Fibroblast of the conjunctiva (primary cell): ENCODE data around the gene KIR2DL3.
"Not testable (repeated sequence)": the region's sequence is repeated elsewhere in the genome, so short reads cannot be mapped to it uniquely, and the experiment has no call there.

Experiments
- DNase-seq: peaks from one replicate; pipeline ENCODE4 v3.0.0-alpha.2; 2010; ENCODE audit warnings: low read depth

KIR2DL3 gene

DNA sequence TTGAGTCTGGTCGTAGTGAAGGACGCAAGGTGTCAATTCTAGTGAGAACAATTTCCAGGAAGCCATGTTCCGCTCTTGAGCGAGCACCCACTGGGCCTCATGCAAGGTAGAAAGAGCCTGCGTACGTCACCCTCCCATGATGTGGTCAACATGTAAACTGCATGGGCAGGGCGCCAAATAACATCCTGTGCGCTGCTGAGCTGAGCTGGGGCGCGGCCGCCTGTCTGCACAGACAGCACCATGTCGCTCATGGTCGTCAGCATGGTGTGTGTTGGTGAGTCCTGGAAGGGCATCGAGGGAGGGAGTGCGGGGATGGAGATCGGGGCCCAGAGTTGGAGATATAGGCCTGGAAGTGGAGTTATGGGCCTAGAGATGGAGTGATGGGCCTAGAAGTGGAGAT lies at the start of gene KIR2DL3:
KIR2DL3 (plus strand) TSS at position 208 of the 400 bp plus-strand sequence; CDS start at position 241, 33 bp downstream.
- DNase-seq = not testable (repeated sequence)

DNA sequence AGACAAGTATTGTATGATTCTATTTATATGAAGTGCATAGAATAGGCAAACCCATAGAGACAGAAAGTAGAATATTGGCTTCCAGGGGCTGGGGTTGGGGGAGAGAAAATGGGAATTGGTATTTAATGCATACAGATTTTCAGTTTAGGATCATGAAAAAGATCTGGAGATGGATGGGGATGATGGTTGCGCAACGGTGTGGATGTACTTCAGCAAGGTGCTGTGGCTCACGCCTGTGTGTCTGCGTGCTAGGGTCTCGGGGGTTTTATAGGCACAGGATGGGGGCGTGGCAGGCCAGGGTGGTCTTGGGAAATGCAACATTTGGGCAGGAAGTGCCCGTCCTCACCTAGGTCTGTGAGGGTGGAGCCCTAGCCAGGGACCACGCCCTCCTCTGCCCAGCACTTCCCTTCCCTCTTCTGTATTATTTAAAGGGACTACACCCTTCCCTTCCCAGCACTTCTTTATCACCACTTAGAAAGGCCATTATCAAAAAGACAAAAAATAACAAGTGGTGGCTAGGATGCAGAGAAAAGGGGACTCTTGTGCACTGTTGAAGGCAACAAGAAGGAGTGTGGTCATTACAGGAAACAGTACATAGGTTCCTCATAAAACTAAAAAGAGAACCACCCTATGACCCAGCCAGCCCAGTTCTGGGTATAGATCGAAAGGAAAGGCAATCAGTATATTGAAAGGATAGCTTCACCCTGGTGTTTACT lies 46.6 kb upstream of the KIR2DL3 start:
- DNase-seq = no peak

DNA sequence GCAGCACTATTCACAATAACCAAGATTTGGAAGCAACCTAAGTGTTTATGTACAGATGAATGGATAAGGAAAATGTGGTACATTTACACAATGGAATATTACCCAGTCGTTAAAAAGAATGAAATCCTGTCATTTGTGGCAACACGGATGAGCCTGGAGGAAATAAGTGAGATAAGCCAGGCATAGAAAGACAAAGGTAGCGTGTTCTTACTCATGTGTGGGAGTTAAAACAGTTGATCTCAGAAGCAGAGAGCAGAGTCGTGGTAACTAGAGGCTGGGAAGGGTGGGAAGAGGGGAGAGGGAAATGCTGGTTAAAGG lies 46.1 kb upstream of the KIR2DL3 start:
- no peak for DNase-seq

DNA sequence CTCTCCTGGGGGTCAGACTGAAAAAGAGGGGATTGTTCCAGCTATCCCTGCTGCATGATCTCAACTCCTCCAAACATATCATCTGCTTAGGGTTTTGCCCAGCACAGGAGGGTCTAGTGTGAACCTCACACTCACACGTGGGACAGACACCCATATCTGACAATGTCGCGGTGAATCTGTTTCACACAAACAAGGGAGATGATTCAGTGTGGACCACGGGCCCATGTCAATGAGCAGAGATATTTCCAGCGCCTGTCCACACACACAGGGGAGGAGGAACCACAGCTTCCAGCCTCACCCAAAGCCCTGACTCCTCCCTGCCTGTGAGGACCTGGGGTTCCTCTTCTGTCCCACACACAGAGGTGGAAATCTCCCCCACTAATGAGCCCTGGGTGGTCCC lies 43.7 kb upstream of the KIR2DL3 start:
- no peak for DNase-seq

DNA sequence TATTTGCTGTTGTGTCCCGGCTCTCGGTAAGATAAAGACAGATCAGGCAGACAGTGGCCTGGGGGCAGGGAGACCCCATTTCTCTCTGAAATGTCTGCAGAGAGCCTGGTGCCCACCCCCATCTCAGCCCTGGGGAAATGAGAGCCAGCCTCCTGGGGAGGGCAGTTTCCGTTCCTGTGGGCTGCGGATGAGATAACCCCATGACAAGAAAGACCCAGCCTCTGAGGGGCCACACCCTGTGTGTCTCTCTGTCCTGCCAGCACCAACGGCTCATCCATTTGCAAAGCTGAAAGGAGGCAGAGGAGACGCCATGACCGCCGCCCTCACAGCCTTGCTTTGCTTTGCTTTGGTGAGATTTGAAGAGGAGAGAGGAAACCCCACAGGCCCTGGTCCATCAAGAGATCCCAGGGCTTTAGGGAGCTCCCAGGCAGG lies 42.2 kb upstream of the KIR2DL3 start:
- DNase-seq = no peak

DNA sequence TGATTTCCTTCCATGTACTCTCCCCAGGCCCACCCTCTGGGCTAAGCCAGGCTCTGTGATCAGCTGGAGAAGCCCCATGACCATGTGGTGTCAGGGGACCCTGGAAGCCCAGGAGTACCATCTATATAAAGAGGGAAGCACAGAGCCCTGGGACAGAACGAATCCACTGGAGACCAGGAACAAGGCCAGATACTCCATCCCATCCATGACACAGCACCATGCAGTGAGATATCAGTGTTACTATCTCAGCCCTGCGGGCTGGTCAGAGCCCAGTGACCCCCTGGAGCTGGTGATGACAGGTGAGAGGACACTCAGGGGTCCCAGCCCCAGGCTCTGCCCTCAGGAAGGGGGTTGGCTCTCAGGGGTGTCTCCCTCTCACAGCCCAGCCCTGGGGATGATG lies 41.5 kb upstream of the KIR2DL3 start:
- no peak for DNase-seq

DNA sequence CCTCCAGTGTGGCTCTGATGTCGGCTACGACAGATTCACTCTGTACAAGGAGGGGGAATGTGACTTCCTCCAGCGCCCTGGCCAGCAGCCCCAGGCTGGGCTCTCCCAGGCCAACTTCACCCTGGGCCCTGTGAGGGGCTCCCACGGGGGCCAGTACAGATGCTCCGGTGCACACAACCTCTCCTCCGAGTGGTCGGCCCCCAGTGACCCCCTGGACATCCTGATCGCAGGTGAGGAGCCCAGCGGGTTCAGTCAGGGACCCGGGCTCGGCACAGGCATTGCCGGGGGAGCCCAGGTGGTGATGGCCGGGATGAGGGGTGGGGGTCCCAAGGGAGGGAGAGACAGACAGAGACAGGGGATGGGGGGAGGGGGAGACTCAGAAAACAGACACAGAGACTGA lies 40.6 kb upstream of the KIR2DL3 start:
- not testable (repeated sequence) for DNase-seq

DNA sequence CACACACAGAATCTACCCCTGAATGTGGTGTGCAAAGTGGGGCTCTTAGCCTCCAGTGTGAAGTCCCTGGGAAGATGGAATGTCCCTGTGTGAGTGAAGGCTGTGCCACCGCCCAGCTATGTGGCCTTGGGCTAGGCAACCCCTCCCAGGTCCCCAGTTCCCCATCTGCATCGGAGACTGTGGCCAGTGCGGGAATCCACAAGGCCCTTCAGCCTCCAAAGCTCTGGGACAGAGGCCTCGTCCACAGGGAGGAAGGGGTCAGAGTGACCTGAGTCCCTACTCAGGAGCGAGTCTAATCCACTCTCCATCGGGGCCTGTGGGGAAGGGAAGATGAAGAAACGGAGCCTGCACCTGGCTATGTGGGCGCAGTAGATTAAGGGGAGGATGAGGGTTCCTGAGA lies 33.4 kb upstream of the KIR2DL3 start:
- no peak for DNase-seq

DNA sequence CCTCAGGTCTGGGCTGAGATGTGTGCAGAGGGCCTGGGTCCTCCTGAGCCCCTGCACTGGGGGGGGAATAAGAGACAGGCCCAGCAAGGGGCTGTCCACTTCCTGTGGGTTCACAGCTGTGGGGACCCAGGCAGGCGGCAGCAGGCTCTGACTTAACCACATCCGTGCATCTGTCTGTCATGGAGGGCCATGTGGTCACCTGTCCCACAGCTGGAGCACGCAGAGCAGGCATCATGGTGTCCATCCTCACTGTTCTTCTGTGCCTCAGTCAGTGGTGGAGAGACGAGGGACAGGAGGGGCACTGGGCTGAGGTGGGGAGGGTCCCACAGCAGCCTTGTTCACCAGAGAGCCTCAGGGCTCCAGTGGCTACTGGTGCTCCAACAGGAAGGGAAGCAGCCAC lies 30.4 kb upstream of the KIR2DL3 start:
- no peak for DNase-seq

DNA sequence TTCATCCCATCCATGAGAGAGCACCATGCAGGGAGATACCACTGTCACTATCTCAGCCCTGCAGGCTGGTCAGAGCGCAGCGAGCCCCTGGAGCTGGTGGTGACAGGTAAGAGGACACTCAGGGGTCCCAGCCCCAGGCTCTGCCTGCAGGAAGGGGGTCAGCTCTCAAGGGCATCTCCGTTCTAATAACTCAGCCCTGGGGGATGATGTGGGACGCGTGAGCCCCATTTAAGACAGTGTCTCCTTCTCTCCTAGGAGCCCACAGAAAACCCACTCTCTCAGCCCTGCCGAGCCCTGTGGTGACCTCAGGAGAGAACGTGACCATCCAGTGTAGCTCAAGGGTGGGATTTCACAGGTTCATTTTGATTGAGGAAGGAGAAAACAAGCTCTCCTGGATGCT lies 29.5 kb upstream of the KIR2DL3 start:
- DNase-seq = no peak

DNA sequence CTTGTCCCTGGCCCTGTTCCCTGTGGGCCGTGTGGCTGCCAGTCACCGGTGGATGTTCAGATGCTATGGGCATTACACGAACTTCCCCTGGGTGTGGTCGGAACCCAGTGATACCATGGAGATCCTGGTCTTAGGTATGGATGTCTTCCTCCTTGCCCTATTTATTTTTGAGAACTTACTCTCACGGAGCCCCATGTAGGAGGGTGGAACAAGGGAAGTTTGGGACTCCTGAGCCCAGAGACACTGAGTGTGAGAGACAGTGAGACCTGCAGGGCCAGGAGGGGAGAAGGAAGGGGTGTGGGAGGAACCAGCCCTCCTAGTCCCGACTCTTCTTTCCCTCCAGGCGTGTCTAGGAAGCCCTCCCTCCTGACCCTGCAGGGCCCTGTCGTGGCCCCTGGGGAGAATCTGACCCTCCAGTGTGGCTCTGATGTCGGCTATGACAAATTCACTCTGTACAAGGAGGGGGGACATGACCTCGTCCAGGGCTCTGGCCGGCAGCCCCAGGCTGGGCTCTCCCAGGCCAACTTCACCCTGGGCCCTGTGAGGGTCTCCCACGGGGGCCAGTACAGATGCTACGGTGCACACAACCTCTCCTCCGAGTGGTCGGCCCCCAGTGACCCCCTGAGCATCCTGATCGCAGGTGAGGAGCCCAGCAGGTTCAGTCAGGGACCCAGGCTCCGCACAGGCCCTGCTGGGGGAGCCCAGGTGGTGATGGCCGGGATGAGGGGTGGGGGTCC lies 28.9 kb upstream of the KIR2DL3 start:
- no peak for DNase-seq

DNA sequence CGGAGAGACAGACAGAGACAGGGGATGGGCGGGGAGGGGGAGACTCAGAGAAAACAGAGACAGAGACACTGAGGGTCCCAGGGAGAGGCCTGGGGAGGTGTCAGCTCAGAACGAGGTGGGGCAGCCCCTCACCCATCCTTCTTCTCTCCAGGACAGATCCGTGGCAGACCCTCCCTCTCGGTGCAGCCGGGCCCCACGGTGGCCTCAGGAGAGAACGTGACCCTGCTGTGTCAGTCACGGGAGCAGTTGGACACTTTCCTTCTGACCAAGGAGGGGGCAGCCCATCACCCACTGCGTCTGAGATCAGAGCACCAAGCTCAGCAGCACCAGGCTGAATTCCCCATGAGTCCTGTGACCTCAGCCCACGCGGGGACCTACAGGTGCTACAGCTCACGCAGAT lies 28.4 kb upstream of the KIR2DL3 start:
- not testable (repeated sequence) for DNase-seq

DNA sequence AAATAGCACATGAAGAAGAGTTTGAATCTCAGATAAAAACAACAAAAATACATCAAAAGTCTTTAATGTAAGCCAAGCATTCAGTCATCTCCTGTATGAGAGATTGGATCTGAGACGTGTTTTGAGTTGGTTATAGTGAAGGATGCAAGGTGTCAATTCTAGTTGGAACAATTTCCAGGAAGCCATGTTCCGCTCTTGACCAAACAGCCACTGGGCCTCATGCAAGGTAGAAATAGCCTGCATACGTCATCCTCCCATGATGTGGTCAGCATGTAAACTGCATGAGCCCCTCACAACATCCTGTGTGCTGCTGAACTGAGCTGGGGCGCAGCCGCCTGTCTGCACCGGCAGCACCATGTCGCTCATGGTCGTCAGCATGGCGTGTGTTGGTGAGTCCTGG lies 14.2 kb upstream of the KIR2DL3 start, which contains the start of gene KIR3DL3:
KIR3DL3 (plus strand) TSS at position 301 of the 400 bp plus-strand sequence; CDS start at position 356, 55 bp downstream.
- DNase-seq = no peak

DNA sequence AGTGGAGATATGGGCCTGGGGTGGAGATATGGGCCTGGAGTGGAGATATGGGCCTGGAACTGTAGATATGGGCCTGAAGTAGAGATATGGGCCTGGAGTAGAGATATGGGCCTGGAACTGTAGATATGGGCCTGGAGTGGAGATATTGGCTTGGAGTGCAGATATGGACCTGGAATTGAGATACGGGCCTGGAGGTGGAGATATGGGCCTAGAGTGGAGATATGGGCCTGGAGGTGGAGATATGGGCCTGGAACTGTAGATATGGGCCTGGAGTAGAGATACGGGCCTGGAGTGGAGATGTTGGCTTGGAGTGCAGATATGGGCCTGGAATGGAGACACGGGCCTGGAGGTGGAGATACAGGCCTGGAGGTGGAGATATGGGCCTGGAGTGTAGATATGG lies 13.7 kb upstream of the KIR2DL3 start:
- DNase-seq = no peak

DNA sequence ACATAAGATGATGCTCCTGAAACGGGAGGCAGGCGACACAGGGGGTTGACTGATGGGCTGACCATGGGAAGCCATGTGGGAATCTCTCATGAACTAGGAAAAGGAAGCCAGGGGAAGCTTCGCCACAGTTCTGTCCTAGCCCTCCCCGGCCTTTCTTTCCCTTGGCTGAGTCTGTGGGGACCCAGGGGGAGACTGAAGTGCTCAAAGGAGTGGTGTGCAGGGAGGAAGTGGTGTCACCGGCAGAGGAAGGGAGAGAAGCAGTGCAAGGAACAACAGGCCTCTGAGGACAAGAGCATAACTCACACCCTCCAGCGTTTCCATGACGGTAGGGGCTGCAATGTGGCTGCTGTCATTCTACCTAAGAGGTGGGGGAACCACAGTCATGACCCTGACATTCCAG lies 13.0 kb upstream of the KIR2DL3 start:
- no peak for DNase-seq

DNA sequence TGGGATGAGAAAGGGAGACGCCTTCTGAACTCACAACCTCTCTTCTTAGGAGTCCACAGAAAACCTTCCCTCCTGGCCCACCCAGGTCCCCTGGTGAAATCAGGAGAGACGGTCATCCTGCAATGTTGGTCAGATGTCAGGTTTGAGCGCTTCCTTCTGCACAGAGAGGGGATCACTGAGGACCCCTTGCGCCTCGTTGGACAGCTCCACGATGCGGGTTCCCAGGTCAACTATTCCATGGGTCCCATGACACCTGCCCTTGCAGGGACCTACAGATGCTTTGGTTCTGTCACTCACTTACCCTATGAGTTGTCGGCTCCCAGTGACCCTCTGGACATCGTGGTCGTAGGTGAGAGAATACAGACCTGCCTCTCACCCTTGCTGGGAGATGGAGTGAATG lies 10.8 kb upstream of the KIR2DL3 start:
- no peak for DNase-seq

DNA sequence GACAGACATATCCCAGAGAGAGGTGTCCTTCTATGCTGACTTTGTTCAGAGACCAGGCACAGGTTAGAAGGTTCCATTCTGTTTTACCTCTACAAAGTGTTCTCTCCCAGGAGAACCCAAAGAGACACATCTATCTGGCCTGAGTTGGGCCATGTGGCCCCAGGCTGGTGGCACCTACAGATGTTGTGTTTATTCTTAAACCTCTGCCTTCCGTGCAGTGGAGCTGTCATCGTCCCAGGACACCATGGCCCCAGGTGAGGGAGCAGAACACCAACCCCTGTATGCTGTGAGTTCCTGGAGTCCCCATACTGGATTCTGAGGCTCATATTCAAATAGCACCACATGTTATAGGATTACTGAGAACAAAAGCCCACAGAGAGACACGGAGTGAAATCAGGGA lies 10.1 kb upstream of the KIR2DL3 start:
- no peak for DNase-seq

DNA sequence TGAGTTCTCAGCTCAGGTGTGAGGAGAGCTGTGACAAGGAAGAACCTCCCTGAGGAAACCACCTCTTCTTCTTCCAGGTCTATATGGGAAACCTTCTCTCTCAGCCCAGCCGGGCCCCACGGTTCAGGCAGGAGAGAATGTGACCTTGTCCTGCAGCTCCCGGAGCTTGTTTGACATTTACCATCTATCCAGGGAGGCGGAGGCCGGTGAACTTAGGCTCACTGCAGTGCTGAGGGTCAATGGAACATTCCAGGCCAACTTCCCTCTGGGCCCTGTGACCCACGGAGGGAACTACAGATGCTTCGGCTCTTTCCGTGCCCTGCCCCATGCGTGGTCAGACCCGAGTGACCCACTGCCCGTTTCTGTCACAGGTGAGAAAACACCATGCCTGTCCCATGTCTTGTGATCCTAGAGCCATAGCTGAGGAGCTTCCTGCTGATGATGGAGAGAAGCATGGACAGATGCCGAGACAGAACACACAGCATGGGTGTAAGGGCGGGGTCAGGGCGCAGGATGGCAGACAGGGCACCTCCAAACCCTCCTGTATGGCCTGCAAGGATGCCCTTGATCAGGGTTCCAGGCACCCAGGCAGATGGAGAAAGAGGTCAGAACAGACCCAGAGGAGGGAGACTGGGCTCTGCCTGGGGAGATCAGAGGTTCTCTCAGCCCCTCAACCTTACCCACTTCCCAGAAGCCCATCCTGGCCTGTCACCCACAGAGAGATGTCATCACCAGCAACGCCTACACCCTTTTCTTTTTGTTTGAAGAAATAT lies 8.7 kb upstream of the KIR2DL3 start:
- DNase-seq = no peak

DNA sequence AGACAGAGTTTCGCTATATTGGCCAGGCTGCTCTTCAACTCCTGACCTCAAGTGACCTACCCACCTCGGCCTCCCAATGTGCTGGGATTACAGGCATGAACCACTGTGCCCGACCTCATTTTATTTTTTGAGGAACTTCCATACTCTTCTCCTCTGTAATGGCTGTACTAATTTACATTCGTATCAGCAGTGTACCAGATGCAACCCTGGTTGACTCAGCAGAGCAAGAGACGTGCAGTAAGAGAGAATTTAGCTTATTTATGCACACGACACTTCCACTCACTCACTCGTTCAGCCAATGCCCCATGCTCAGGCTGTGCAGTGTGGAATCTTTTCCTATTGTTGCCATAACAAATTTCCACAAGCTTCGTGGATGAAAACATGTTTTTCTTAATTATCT lies 7.1 kb upstream of the KIR2DL3 start:
- no peak for DNase-seq

DNA sequence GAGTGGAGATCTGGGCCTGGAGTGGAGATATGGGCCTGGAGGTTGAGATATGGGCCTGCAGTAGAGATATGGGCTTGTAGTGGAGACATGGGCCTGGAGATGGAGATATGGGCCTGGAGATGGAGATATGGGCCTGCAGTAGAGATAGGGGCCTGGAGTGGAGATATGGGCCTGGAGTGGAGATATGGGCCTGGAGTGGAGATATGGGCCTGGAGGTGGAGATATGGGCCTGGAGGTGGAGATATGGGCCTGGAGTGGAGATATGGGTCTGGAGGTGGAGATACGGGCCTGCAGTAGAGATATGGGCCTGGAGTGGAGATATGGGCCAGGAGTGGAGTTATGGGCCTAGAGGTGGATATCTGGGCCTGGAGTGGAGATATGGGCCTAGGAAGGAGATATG lies 402 bp downstream of the KIR2DL3 start:
- no peak for DNase-seq

DNA sequence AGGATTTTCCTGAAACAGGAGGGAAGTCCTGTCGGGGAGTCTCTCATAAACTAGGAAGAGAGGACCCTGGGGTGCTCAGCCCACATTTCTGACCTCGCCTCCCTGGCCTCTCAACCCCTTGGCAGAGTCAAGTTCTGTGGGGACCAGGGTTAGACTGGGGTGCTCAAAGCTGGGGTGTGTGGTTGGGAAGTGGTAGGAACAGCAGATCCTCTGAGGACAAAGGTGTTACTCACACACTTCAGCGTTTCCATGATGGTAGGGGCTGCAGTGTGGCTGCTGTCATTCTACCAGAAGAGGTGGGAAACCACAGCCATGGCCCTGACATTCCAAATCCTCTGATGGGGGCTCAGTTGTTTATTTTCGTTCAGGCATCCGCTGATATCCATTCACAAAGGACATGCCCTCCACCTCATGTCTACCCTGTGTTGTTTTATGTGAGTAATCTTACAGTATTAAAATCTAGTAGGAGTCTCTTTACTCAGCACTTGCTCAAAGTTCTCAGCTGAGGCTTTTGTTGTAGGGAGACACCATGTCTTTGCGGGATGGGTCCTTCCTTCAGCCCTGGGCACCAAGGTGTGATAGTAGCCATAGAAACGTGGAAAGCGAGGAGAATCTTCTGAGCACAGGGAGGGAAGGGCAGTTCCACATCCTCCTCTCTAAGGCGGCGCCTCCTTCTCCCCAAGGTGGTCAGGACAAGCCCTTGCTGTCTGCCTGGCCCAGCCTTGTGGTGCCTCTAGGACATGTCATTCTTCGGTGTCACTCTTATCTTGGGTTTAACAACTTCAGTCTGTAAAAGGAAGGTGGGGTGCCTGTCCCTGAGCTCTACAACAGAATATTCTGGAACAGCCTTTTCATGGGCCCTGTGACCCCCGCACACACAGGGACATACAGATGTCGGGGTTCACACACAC lies 1.5 kb downstream of the KIR2DL3 start:
- DNase-seq = no peak

DNA sequence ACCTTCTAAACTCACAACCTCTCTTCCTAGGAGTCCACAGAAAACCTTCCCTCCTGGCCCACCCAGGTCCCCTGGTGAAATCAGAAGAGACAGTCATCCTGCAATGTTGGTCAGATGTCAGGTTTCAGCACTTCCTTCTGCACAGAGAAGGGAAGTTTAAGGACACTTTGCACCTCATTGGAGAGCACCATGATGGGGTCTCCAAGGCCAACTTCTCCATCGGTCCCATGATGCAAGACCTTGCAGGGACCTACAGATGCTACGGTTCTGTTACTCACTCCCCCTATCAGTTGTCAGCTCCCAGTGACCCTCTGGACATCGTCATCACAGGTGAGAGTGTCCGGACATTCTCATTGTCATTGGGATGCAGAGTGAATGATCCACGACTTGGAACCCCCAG lies 3.6 kb downstream of the KIR2DL3 start:
- DNase-seq = not testable (repeated sequence)
